ENCODE measurements around the gene EMP1. TPM values are rescaled to one million over a fixed set of nuclear protein-coding genes. Genes with fewer than 3 reads are reported as not detected.

EMP1 gene
- total and polyA plus RNA-seq, 2 of the 13 experiments (the other 11 are each of a cell fraction or from before 2014, with no cell fraction given), result 0.13 to 0.61 TPM

GRCh38 chr12:13148485-13148847 lies 48.1 kb upstream of the EMP1 start:
- no peak for ATAC-seq
- Histone ChIP-seq H3K27me3 (ENCODE audit: control insufficient read depth in 1 of 2, insufficient read depth in 2 of 2, low read length in 2 of 2) (peaks cover 2 to 29% of the 10 kb centered on the region in 2 experiments; a peak in 4 of 5 replicates), H3K36me3 (replicated peaks in 1 of 2; ENCODE audit: control insufficient read depth in 1 of 2, insufficient read depth in 2 of 2, low read length in 2 of 2) (no peaks in the 10 kb centered on the region), H3K4me2 (ENCODE audit: low read depth, low read length) (no peak overlapping the region), H3K27ac (ENCODE audit: extremely low read length, insufficient read depth, low read length) (no peak overlapping the region), H3K4me3 (replicated peaks in 1 of 3; ENCODE audit: insufficient read depth in 1 of 3, low read depth in 2 of 3, low read length in 3 of 3) (no peak overlapping the region), H3K9me3 (ENCODE audit: low read length) (no peaks in the 10 kb centered on the region), H3K4me1 (ENCODE audit: insufficient read depth, low read length) (no peaks in the 10 kb centered on the region), H3K9ac (ENCODE audit: insufficient read depth, low read depth, low read length) (no peak overlapping the region), H4K20me1 (ENCODE audit: insufficient read depth, low read length) (no peaks in the 10 kb centered on the region), H3K79me2 (ENCODE audit: insufficient read depth, low read length) (no peaks in the 10 kb centered on the region), H2AFZ (ENCODE audit: low read length) (no peak overlapping the region)
- CTCF ChIA-PET (ENCODE audit: low intra/inter-chr PET ratio, low total read pairs), result no interaction called here
- intact Hi-C loops (cut with micrococcal nuclease; ENCODE audit: unreplicated experiment), result no loop called here
- no peak for FAIRE-seq
- 10% methylated on average over 3 of the region's 3 CpGs for WGBS (ENCODE audit: low lambda C conversion rate)
- POLR2A ChIA-PET, result no interaction called here
- BruUV-seq (replicated peaks), result no TSS peak
- in situ Hi-C loops (cut with HindIII; ENCODE audit: extremely low pct_ligation_motif_present, low pct_unique_long_range_greater_than_20kb), result no loop called here
- DNase-seq (ENCODE audit: low spot score), result no peak
- no peak for TF ChIP-seq ATRX (CRISPR knock-in tag; IDR thresholded peaks at IDR 0.05; ENCODE audit: borderline replicate concordance)
- TF ChIP-seq IKZF1 (IDR thresholded peaks at IDR 0.05), result no peak
- no peak for TF ChIP-seq NR2F1 (CRISPR knock-in tag; IDR thresholded peaks at IDR 0.05)
- TF ChIP-seq, protein P1, sequence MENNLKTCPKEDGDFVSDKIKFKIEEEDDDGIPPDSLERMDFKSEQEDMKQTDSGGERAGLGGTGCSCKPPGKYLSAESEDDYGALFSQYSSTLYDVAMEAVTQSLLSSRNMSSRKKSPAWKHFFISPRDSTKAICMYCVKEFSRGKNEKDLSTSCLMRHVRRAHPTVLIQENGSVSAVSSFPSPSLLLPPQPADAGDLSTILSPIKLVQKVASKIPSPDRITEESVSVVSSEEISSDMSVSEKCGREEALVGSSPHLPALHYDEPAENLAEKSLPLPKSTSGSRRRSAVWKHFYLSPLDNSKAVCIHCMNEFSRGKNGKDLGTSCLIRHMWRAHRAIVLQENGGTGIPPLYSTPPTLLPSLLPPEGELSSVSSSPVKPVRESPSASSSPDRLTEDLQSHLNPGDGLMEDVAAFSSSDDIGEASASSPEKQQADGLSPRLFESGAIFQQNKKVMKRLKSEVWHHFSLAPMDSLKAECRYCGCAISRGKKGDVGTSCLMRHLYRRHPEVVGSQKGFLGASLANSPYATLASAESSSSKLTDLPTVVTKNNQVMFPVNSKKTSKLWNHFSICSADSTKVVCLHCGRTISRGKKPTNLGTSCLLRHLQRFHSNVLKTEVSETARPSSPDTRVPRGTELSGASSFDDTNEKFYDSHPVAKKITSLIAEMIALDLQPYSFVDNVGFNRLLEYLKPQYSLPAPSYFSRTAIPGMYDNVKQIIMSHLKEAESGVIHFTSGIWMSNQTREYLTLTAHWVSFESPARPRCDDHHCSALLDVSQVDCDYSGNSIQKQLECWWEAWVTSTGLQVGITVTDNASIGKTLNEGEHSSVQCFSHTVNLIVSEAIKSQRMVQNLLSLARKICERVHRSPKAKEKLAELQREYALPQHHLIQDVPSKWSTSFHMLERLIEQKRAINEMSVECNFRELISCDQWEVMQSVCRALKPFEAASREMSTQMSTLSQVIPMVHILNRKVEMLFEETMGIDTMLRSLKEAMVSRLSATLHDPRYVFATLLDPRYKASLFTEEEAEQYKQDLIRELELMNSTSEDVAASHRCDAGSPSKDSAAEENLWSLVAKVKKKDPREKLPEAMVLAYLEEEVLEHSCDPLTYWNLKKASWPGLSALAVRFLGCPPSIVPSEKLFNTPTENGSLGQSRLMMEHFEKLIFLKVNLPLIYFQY (CRISPR knock-in tag; IDR thresholded peaks at IDR 0.05; ENCODE audit: borderline replicate concordance), result no peak
- TF ChIP-seq, protein P2, sequence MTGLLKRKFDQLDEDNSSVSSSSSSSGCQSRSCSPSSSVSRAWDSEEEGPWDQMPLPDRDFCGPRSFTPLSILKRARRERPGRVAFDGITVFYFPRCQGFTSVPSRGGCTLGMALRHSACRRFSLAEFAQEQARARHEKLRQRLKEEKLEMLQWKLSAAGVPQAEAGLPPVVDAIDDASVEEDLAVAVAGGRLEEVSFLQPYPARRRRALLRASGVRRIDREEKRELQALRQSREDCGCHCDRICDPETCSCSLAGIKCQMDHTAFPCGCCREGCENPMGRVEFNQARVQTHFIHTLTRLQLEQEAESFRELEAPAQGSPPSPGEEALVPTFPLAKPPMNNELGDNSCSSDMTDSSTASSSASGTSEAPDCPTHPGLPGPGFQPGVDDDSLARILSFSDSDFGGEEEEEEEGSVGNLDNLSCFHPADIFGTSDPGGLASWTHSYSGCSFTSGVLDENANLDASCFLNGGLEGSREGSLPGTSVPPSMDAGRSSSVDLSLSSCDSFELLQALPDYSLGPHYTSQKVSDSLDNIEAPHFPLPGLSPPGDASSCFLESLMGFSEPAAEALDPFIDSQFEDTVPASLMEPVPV (CRISPR knock-in tag; IDR thresholded peaks at IDR 0.05), result no peak

Data from HepG2 (cell line).